Measurements from ENCODE around the gene MRPL40. TPM values are rescaled to one million over a fixed set of nuclear protein-coding genes. Genes with fewer than 3 reads are reported as not detected.

The MRPL40 gene
- total and polyA plus RNA-seq, 2 experiments from 2014 or later, result 15.5 to 53.5 TPM

DNA sequence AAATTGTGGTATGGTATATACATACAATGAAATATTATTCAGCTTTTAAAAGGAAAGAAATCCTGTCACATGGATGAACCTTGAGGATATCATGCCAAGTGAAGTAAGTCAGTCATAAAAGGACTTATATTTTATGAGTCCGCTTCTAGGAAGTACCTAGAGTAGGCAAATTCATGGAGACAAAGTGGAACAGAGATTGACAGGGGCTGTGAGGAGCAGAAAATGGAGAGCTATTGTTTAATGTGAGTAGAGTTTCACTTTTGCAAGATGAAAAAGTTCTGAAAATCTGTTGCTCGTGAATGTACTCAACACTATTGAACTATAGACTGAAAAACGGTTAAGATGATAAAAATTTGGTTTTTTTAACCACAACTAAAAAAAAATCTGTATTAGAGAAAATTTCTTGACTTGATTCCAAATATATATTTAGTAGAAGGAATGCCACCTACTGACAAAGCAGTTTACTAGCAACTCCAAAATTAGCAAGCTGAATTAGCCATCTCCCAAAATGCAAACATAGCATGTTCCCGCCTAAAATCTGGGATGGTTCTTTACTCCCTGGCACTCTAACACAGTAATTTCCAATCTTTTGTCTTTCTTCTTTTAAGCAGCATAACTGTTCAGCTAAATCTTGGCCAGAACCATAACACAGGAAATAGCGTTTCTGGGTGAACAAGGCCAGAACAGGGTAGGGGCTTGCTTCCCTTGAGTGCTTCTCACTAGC, 45.1 kb downstream of the MRPL40 start:
- H3K4me1 ChIP-seq (ENCODE audit: insufficient read depth), result peaks cover 13% of the 10 kb centered on the region
- peaks cover 17% of the 10 kb centered on the region for H3K4me1 Mint-ChIP-seq
- ATAC-seq (no peak), DNase-seq (ENCODE audit: low spot score) (no peak)
- H3K9me3 Mint-ChIP-seq, result no peaks in the 10 kb centered on the region
- H3K36me3 Mint-ChIP-seq (ENCODE audit: low read depth), result peaks cover 21% of the 10 kb centered on the region
- peaks cover 41% of the 10 kb centered on the region for H4K20me1 ChIP-seq (replicated peaks; ENCODE audit: insufficient read depth)
- H3K27me3 Mint-ChIP-seq (ENCODE audit: insufficient read depth, low read depth, poor library complexity), result peaks cover 3% of the 10 kb centered on the region
- no peak overlapping the region for H3K27ac Mint-ChIP-seq
- TF ChIP-seq ZNF462 (CRISPR knock-in tag; IDR thresholded peaks at IDR 0.05), result no peak
- no peak for TF ChIP-seq STAT1 (IDR thresholded peaks at IDR 0.05; ENCODE audit: unreplicated experiment)
- no peak for TF ChIP-seq REST (IDR thresholded peaks at IDR 0.05; ENCODE audit: unreplicated experiment)
- no peak for TF ChIP-seq EZH2 (IDR thresholded peaks at IDR 0.05; ENCODE audit: low read depth, unreplicated experiment)
- TF ChIP-seq ZNF331 (CRISPR knock-in tag; IDR thresholded peaks at IDR 0.05; ENCODE audit: low read depth), result no peak
- no peak for TF ChIP-seq ETS1 (IDR thresholded peaks at IDR 0.05)
- TF ChIP-seq EZH2phosphoT487 (IDR thresholded peaks at IDR 0.05; ENCODE audit: unreplicated experiment), result no peak
- no peaks in the 10 kb centered on the region for H3K27me3 ChIP-seq (ENCODE audit: insufficient read depth)
- H3K36me3 ChIP-seq (ENCODE audit: insufficient read depth), result 0 out of 2 replicates have a peak, but pooled peaks cover 7% of the 10 kb centered on the region
- H2AFZ ChIP-seq, result no peak overlapping the region
- H3K4me2 ChIP-seq, result peak overlapping the region; percentile 98
- H3K9me2 ChIP-seq (ENCODE audit: insufficient read depth), result no peaks in the 10 kb centered on the region
- peaks cover 63% of the 10 kb centered on the region for H3K79me2 ChIP-seq (replicated peaks; ENCODE audit: insufficient read depth)
- peak overlapping the region; percentile 97 for H3K4me3 Mint-ChIP-seq
- peak overlapping the region; percentile 55 for H3K4me3 ChIP-seq
- H3F3A ChIP-seq (replicated peaks; ENCODE audit: low read depth), result no peaks in the 10 kb centered on the region
- no peak overlapping the region for H3K27ac ChIP-seq (ENCODE audit: low read depth)

Measured in GM23338 (cell line).